Measurements from ENCODE around the gene HEATR9. TPM values are rescaled to one million over a fixed set of nuclear protein-coding genes. Genes with fewer than 3 reads are reported as not detected.

The HEATR9 gene
- total and polyA plus RNA-seq, 2 of the 13 experiments (the other 11 are each of a cell fraction or from before 2014, with no cell fraction given) = not detected

- TF ChIP-seq, protein P1, sequence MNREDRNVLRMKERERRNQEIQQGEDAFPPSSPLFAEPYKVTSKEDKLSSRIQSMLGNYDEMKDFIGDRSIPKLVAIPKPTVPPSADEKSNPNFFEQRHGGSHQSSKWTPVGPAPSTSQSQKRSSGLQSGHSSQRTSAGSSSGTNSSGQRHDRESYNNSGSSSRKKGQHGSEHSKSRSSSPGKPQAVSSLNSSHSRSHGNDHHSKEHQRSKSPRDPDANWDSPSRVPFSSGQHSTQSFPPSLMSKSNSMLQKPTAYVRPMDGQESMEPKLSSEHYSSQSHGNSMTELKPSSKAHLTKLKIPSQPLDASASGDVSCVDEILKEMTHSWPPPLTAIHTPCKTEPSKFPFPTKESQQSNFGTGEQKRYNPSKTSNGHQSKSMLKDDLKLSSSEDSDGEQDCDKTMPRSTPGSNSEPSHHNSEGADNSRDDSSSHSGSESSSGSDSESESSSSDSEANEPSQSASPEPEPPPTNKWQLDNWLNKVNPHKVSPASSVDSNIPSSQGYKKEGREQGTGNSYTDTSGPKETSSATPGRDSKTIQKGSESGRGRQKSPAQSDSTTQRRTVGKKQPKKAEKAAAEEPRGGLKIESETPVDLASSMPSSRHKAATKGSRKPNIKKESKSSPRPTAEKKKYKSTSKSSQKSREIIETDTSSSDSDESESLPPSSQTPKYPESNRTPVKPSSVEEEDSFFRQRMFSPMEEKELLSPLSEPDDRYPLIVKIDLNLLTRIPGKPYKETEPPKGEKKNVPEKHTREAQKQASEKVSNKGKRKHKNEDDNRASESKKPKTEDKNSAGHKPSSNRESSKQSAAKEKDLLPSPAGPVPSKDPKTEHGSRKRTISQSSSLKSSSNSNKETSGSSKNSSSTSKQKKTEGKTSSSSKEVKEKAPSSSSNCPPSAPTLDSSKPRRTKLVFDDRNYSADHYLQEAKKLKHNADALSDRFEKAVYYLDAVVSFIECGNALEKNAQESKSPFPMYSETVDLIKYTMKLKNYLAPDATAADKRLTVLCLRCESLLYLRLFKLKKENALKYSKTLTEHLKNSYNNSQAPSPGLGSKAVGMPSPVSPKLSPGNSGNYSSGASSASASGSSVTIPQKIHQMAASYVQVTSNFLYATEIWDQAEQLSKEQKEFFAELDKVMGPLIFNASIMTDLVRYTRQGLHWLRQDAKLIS (CRISPR knock-in tag; IDR thresholded peaks at IDR 0.05) = no peak
- TF ChIP-seq TCF7L2 (IDR thresholded peaks at IDR 0.05; ENCODE audit: low read depth, low read length) = no peak
- TF ChIP-seq ZC3H4 (CRISPR knock-in tag; IDR thresholded peaks at IDR 0.05; ENCODE audit: borderline replicate concordance) = no peak
- TF ChIP-seq ZNF549 (CRISPR knock-in tag; IDR thresholded peaks at IDR 0.05) = no peak
- TF ChIP-seq ZNF605 (CRISPR knock-in tag; IDR thresholded peaks at IDR 0.05) = peak; percentile 97
- no peak for TF ChIP-seq ZBTB20 (CRISPR knock-in tag; IDR thresholded peaks at IDR 0.05; ENCODE audit: borderline replicate concordance, low read depth)
- TF ChIP-seq E2F2 (CRISPR knock-in tag; IDR thresholded peaks at IDR 0.05; ENCODE audit: borderline replicate concordance) = no peak
- TF ChIP-seq, protein P2, sequence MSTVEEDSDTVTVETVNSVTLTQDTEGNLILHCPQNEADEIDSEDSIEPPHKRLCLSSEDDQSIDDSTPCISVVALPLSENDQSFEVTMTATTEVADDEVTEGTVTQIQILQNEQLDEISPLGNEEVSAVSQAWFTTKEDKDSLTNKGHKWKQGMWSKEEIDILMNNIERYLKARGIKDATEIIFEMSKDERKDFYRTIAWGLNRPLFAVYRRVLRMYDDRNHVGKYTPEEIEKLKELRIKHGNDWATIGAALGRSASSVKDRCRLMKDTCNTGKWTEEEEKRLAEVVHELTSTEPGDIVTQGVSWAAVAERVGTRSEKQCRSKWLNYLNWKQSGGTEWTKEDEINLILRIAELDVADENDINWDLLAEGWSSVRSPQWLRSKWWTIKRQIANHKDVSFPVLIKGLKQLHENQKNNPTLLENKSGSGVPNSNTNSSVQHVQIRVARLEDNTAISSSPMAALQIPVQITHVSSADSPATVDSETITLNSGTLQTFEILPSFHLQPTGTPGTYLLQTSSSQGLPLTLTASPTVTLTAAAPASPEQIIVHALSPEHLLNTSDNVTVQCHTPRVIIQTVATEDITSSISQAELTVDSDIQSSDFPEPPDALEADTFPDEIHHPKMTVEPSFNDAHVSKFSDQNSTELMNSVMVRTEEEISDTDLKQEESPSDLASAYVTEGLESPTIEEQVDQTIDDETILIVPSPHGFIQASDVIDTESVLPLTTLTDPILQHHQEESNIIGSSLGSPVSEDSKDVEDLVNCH (CRISPR knock-in tag; IDR thresholded peaks at IDR 0.05) = no peak
- no peak for TF ChIP-seq SRSF4 (IDR thresholded peaks at IDR 0.05; ENCODE audit: low read depth, low read length, poor library complexity, severe bottlenecking)
- no peak for TF ChIP-seq ATRX (CRISPR knock-in tag; IDR thresholded peaks at IDR 0.05; ENCODE audit: borderline replicate concordance)
- TF ChIP-seq ZNF138 (CRISPR knock-in tag; IDR thresholded peaks at IDR 0.05; ENCODE audit: low read depth) = peak; percentile 93; the same call in 1 of the 2 replicates
- TF ChIP-seq ZNF326 (CRISPR knock-in tag; IDR thresholded peaks at IDR 0.05; ENCODE audit: borderline replicate concordance) = no peak
- TF ChIP-seq CENPT (CRISPR knock-in tag; IDR thresholded peaks at IDR 0.05; ENCODE audit: low read depth) = peak; percentile 64; the same call in 1 of the 2 replicates
- TF ChIP-seq ZNF205 (CRISPR knock-in tag; IDR thresholded peaks at IDR 0.05) = peak; percentile 17; the same call in 1 of the 2 replicates
- no peak for TF ChIP-seq ZNF256 (CRISPR knock-in tag; conservative IDR thresholded peaks at IDR 0.05)
- TF ChIP-seq, protein P3, sequence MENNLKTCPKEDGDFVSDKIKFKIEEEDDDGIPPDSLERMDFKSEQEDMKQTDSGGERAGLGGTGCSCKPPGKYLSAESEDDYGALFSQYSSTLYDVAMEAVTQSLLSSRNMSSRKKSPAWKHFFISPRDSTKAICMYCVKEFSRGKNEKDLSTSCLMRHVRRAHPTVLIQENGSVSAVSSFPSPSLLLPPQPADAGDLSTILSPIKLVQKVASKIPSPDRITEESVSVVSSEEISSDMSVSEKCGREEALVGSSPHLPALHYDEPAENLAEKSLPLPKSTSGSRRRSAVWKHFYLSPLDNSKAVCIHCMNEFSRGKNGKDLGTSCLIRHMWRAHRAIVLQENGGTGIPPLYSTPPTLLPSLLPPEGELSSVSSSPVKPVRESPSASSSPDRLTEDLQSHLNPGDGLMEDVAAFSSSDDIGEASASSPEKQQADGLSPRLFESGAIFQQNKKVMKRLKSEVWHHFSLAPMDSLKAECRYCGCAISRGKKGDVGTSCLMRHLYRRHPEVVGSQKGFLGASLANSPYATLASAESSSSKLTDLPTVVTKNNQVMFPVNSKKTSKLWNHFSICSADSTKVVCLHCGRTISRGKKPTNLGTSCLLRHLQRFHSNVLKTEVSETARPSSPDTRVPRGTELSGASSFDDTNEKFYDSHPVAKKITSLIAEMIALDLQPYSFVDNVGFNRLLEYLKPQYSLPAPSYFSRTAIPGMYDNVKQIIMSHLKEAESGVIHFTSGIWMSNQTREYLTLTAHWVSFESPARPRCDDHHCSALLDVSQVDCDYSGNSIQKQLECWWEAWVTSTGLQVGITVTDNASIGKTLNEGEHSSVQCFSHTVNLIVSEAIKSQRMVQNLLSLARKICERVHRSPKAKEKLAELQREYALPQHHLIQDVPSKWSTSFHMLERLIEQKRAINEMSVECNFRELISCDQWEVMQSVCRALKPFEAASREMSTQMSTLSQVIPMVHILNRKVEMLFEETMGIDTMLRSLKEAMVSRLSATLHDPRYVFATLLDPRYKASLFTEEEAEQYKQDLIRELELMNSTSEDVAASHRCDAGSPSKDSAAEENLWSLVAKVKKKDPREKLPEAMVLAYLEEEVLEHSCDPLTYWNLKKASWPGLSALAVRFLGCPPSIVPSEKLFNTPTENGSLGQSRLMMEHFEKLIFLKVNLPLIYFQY (CRISPR knock-in tag; IDR thresholded peaks at IDR 0.05; ENCODE audit: borderline replicate concordance) = no peak
- TF ChIP-seq FOXC1 (CRISPR knock-in tag; IDR thresholded peaks at IDR 0.05; ENCODE audit: borderline replicate concordance) = peak; percentile 93
Observed at GRCh38 chr17:35808962-35809854, 59.5 kb downstream of the HEATR9 start, which contains the start of gene TAF15 (continued).

All from HepG2 (cell line).